ENCODE results near the gene F8A1. TPM values are rescaled to one million over a fixed set of nuclear protein-coding genes. Genes with fewer than 3 reads are reported as not detected.

The F8A1 gene
- polyA plus RNA-seq, 4 donors: 13.3 to 21.8 (median 17.1) TPM

Other genes starting within 250 kb of the F8A1 start
- gene CTAG2, start 232.8 kb upstream of the F8A1 start, polyA plus RNA-seq (ENCODE audit: insufficient read length in 4 of 4): not detected
- gene GAB3, start 135.3 kb upstream of the F8A1 start, polyA plus RNA-seq (ENCODE audit: insufficient read length in 4 of 4): 1 to 10 TPM; 2.2 to 3.0 (median 2.6) TPM
- 10 to 100 TPM; 44.1 to 59.2 (median 58.5) TPM for gene DKC1, start 123.5 kb upstream of the F8A1 start, polyA plus RNA-seq (ENCODE audit: insufficient read length in 4 of 4)
- 10 to 100 TPM; 30.2 to 41.6 (median 37.2) TPM for gene MPP1, start 80.9 kb upstream of the F8A1 start, polyA plus RNA-seq (ENCODE audit: insufficient read length in 4 of 4)
- not detected for gene SMIM9, start 51.7 kb upstream of the F8A1 start, polyA plus RNA-seq (ENCODE audit: insufficient read length in 4 of 4)
- gene F8, start 136.4 kb downstream of the F8A1 start, polyA plus RNA-seq (ENCODE audit: insufficient read length in 4 of 4): 10 to 100 TPM in 3 of 4 donors, 1 to 10 TPM in 1; 7.8 to 15.6 (median 13.7) TPM
- 100 to 1,000 TPM; 103 to 129 (median 112) TPM for gene FUNDC2, start 140.5 kb downstream of the F8A1 start, polyA plus RNA-seq (ENCODE audit: insufficient read length in 4 of 4)
- 1 to 10 TPM; 5.9 to 9.4 (median 6.9) TPM for gene CMC4, start 184.8 kb downstream of the F8A1 start, polyA plus RNA-seq (ENCODE audit: insufficient read length in 4 of 4)
- gene MTCP1, start 184.8 kb downstream of the F8A1 start, polyA plus RNA-seq (ENCODE audit: insufficient read length in 4 of 4): 10 to 100 TPM; 15.1 to 29.1 (median 20.0) TPM
- 10 to 100 TPM; 16.6 to 34.8 (median 27.4) TPM for gene BRCC3, start 185.2 kb downstream of the F8A1 start, polyA plus RNA-seq (ENCODE audit: insufficient read length in 4 of 4)

Measured in left renal pelvis (tissue), 4 donors.